SK-N-SH (cell line): ENCODE data around the gene MRM2.

Experiments used
- EZH2phosphoT487 ChIP-seq: fragments of 200-600 bp; sonication (generic); IDR thresholded peaks from 2 replicates; pipeline ENCODE4 v1.6.1; 2017; ENCODE audit warnings: low read depth, mixed run types, mild to moderate bottlenecking, antibody characterized with exemption, moderate library complexity, borderline replicate concordance
- GABPA ChIP-seq: IDR thresholded peaks from 2 replicates; pipeline ENCODE4 v1.4.0; 2012; ENCODE audit warnings: low read depth, mild to moderate bottlenecking
- NFIC ChIP-seq: IDR thresholded peaks from 2 replicates; pipeline ENCODE4 v1.4.0; 2012; ENCODE audit warnings: borderline replicate concordance
- POLR2AphosphoS5 ChIP-seq: IDR thresholded peaks from 2 replicates; pipeline ENCODE4 v1.6.1; 2012; ENCODE audit warnings: low read depth, low read length
- RAD21 ChIP-seq: IDR thresholded peaks from 2 replicates; pipeline ENCODE4 v1.6.1; 2012; ENCODE audit warnings: mild to moderate bottlenecking, low read length
- RFX5 ChIP-seq: IDR thresholded peaks from 2 replicates; pipeline ENCODE4 v1.6.1; 2012; ENCODE audit warnings: mild to moderate bottlenecking, improper control_type of control experiment, low read length
- SMC3 ChIP-seq: IDR thresholded peaks from 2 replicates; pipeline ENCODE4 v1.6.1; 2012; ENCODE audit warnings: low read depth, low read length, improper control_type of control experiment
- TCF12 ChIP-seq: IDR thresholded peaks from 2 replicates; pipeline ENCODE4 v1.4.0; 2012
- TEAD4 ChIP-seq: IDR thresholded peaks from 2 replicates; pipeline ENCODE4 v1.4.0; 2012; ENCODE audit warnings: mild to moderate bottlenecking, borderline replicate concordance; ENCODE audit not compliant: insufficient read depth
- YY1 ChIP-seq: IDR thresholded peaks from 2 replicates; pipeline ENCODE4 v1.4.0; 2012; ENCODE audit warnings: low read depth, mild to moderate bottlenecking
- TF ChIP-seq, protein P1 (sequence below): fragments of 200-600 bp; sonication (generic); IDR thresholded peaks from 2 replicates; pipeline ENCODE4 v1.6.1; 2017; ENCODE audit warnings: antibody characterized with exemption, mild to moderate bottlenecking, moderate library complexity
- TF ChIP-seq, protein P2 (sequence below): fragments of 150-350 bp; IDR thresholded peaks from 2 replicates; pipeline ENCODE4 v1.6.1; 2017; ENCODE audit warnings: antibody characterized with exemption, low read length, low read depth, borderline replicate concordance
- TF ChIP-seq, protein P3 (sequence below): IDR thresholded peaks from 2 replicates; pipeline ENCODE4 v1.4.0; 2012; ENCODE audit warnings: low read depth, borderline replicate concordance

DNA sequence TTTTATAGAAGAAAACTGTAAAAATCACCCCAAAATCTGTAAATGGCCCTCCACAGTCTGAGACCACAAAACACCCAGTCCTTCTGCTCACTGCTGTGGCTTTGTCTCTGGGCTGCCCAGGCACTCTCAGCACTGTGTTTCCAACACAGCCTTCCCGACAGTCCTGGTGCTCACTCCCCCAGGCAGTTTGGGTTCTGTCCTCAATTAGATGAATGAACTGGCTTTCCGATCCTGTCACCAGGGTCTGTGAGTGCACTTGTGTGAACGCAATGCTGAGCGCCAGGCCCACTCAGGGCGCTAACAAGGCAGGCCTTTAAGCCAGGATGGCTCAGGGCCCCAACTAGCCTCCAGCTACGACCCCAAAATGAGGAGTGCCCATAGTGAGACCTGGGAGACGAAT is 12.5 kb downstream of the MRM2 start:
- TF ChIP-seq NFIC (no peak), TEAD4 (no peak), GABPA (no peak), SMC3 (no peak), EZH2phosphoT487 (no peak), RAD21 (0 out of 2 replicates have a peak, but pooled peaks have one; percentile 18), YY1 (no peak), POLR2AphosphoS5 (no peak), RFX5 (no peak), TCF12 (no peak)
- TF ChIP-seq, protein P1, sequence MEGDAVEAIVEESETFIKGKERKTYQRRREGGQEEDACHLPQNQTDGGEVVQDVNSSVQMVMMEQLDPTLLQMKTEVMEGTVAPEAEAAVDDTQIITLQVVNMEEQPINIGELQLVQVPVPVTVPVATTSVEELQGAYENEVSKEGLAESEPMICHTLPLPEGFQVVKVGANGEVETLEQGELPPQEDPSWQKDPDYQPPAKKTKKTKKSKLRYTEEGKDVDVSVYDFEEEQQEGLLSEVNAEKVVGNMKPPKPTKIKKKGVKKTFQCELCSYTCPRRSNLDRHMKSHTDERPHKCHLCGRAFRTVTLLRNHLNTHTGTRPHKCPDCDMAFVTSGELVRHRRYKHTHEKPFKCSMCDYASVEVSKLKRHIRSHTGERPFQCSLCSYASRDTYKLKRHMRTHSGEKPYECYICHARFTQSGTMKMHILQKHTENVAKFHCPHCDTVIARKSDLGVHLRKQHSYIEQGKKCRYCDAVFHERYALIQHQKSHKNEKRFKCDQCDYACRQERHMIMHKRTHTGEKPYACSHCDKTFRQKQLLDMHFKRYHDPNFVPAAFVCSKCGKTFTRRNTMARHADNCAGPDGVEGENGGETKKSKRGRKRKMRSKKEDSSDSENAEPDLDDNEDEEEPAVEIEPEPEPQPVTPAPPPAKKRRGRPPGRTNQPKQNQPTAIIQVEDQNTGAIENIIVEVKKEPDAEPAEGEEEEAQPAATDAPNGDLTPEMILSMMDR = no peak
- TF ChIP-seq, protein P2, sequence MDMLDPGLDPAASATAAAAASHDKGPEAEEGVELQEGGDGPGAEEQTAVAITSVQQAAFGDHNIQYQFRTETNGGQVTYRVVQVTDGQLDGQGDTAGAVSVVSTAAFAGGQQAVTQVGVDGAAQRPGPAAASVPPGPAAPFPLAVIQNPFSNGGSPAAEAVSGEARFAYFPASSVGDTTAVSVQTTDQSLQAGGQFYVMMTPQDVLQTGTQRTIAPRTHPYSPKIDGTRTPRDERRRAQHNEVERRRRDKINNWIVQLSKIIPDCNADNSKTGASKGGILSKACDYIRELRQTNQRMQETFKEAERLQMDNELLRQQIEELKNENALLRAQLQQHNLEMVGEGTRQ = no peak
- TF ChIP-seq, protein P3, sequence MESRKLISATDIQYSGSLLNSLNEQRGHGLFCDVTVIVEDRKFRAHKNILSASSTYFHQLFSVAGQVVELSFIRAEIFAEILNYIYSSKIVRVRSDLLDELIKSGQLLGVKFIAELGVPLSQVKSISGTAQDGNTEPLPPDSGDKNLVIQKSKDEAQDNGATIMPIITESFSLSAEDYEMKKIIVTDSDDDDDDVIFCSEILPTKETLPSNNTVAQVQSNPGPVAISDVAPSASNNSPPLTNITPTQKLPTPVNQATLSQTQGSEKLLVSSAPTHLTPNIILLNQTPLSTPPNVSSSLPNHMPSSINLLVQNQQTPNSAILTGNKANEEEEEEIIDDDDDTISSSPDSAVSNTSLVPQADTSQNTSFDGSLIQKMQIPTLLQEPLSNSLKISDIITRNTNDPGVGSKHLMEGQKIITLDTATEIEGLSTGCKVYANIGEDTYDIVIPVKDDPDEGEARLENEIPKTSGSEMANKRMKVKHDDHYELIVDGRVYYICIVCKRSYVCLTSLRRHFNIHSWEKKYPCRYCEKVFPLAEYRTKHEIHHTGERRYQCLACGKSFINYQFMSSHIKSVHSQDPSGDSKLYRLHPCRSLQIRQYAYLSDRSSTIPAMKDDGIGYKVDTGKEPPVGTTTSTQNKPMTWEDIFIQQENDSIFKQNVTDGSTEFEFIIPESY = no peak
